Measurements from ENCODE around the gene TSPAN18.

The TSPAN18 gene

DNA sequence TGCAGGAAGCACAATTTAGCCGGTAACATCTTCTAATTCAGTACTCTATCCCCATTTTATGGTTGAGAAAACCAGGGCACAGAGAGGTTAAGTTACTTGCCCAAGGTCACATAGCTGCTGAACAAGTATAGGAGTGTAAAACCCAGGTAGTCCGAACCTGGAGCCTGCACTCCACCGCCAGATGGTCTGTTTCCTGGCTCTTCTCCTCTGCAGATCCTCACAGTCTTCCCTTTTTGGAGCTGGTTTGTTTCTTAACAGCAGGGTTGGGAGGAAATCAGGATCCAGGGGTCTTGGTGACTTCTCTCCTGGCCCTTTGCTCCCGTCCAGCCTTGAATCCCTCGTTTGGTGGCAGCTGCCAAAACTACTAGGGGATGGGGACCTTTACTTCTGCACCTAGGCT lies 12.0 kb downstream of the TSPAN18 start:
- Histone ChIP-seq H3K9me3 (ENCODE audit: control insufficient read depth, insufficient read depth, low read length) (no peaks in the 10 kb centered on the region), H3K9me2 (replicated peaks; ENCODE audit: control insufficient read depth, low read length) (no peaks in the 10 kb centered on the region), H3K27ac (ENCODE audit: low read depth, low read length) (no peak overlapping the region), H3K27me3 (ENCODE audit: control insufficient read depth, low read length) (peaks cover 20% of the 10 kb centered on the region), H4K20me1 (ENCODE audit: control insufficient read depth, insufficient read depth, low read depth, low read length) (no peaks in the 10 kb centered on the region), H3K79me2 (ENCODE audit: control insufficient read depth, low read length) (no peaks in the 10 kb centered on the region), H3F3A (ENCODE audit: control insufficient read depth, insufficient read depth) (no peaks in the 10 kb centered on the region), H3K4me3 (ENCODE audit: low read length) (no peak overlapping the region), H3K4me2 (ENCODE audit: low read length) (no peak overlapping the region), H3K36me3 (ENCODE audit: control insufficient read depth, low read length) (no peaks in the 10 kb centered on the region), H3K4me1 (ENCODE audit: control insufficient read depth, low read length) (no peaks in the 10 kb centered on the region)
- no peak for TF ChIP-seq EZH2phosphoT487 (IDR thresholded peaks at IDR 0.05; ENCODE audit: borderline replicate concordance, low read length)
- TF ChIP-seq, protein P1, sequence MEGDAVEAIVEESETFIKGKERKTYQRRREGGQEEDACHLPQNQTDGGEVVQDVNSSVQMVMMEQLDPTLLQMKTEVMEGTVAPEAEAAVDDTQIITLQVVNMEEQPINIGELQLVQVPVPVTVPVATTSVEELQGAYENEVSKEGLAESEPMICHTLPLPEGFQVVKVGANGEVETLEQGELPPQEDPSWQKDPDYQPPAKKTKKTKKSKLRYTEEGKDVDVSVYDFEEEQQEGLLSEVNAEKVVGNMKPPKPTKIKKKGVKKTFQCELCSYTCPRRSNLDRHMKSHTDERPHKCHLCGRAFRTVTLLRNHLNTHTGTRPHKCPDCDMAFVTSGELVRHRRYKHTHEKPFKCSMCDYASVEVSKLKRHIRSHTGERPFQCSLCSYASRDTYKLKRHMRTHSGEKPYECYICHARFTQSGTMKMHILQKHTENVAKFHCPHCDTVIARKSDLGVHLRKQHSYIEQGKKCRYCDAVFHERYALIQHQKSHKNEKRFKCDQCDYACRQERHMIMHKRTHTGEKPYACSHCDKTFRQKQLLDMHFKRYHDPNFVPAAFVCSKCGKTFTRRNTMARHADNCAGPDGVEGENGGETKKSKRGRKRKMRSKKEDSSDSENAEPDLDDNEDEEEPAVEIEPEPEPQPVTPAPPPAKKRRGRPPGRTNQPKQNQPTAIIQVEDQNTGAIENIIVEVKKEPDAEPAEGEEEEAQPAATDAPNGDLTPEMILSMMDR (IDR thresholded peaks at IDR 0.05; ENCODE audit: low read depth, low read length, poor library complexity, severe bottlenecking), result no peak

DNA sequence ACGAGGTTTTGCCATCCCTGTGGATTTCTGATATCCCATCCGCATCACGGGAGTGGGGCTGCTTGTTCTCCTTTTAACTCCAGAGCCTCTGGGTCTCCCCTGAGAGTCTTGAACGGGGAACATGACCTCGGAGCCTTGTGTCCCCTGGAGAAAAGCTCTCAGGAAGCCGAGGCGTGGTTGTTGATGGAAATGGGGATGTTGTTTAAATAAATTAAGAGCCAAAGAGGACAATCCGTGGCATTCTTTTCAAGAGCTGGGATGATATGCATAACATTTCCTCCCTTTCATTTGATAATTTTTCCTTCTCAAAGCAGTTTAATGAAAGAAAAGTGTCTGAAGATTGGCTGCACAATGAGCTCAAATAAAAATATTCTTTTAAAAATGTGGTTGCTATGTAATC lies 14.2 kb downstream of the TSPAN18 start:
- no peak overlapping the region for H3K4me2 ChIP-seq (ENCODE audit: low read length)
- H3K27me3 ChIP-seq (ENCODE audit: control insufficient read depth, low read length), result peaks cover 20% of the 10 kb centered on the region
- no peak overlapping the region for H3K27ac ChIP-seq (ENCODE audit: low read depth, low read length)
- no peaks in the 10 kb centered on the region for H3K4me1 ChIP-seq (ENCODE audit: control insufficient read depth, low read length)
- no peaks in the 10 kb centered on the region for H3F3A ChIP-seq (ENCODE audit: control insufficient read depth, insufficient read depth)
- H3K4me3 ChIP-seq (ENCODE audit: low read length), result no peak overlapping the region
- no peaks in the 10 kb centered on the region for H3K79me2 ChIP-seq (ENCODE audit: control insufficient read depth, low read length)
- H3K9me3 ChIP-seq (ENCODE audit: control insufficient read depth, insufficient read depth, low read length), result no peaks in the 10 kb centered on the region
- TF ChIP-seq, protein P1 (IDR thresholded peaks at IDR 0.05; ENCODE audit: low read depth, low read length, poor library complexity, severe bottlenecking), result no peak
- TF ChIP-seq EZH2phosphoT487 (IDR thresholded peaks at IDR 0.05; ENCODE audit: borderline replicate concordance, low read length), result no peak
- H4K20me1 ChIP-seq (ENCODE audit: control insufficient read depth, insufficient read depth, low read depth, low read length), result no peaks in the 10 kb centered on the region
- no peaks in the 10 kb centered on the region for H3K36me3 ChIP-seq (ENCODE audit: control insufficient read depth, low read length)
- H3K9me2 ChIP-seq (replicated peaks; ENCODE audit: control insufficient read depth, low read length), result no peaks in the 10 kb centered on the region

DNA sequence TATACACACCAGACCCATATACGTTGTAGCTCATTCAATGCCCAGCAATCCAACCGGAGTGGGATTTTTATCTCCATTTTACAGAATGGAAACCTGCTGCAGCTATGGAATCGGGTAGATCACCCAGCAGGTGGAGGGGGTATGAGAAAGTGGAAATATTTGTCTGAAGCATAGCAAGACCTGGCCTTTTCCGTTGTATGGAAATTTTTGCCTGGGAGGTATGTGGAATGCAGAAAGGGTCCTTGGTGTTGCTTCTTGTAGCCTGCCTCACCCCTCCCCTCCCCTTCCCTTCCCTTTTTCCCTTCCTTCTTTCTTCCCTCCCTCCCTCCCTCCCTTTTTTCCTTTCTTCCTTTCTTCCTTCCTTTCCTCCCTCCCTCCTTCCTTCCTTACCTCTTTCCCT lies 15.2 kb downstream of the TSPAN18 start:
- TF ChIP-seq, protein P1 (IDR thresholded peaks at IDR 0.05; ENCODE audit: low read depth, low read length, poor library complexity, severe bottlenecking), result no peak
- TF ChIP-seq EZH2phosphoT487 (IDR thresholded peaks at IDR 0.05; ENCODE audit: borderline replicate concordance, low read length), result no peak
- Histone ChIP-seq H3F3A (ENCODE audit: control insufficient read depth, insufficient read depth) (no peaks in the 10 kb centered on the region), H3K9me3 (ENCODE audit: control insufficient read depth, insufficient read depth, low read length) (no peaks in the 10 kb centered on the region), H3K36me3 (ENCODE audit: control insufficient read depth, low read length) (no peaks in the 10 kb centered on the region), H3K27ac (ENCODE audit: low read depth, low read length) (no peak overlapping the region), H3K4me2 (ENCODE audit: low read length) (no peak overlapping the region), H3K9me2 (replicated peaks; ENCODE audit: control insufficient read depth, low read length) (no peaks in the 10 kb centered on the region), H3K4me3 (ENCODE audit: low read length) (no peak overlapping the region), H3K27me3 (ENCODE audit: control insufficient read depth, low read length) (peaks cover 18% of the 10 kb centered on the region), H3K4me1 (ENCODE audit: control insufficient read depth, low read length) (no peaks in the 10 kb centered on the region), H4K20me1 (ENCODE audit: control insufficient read depth, insufficient read depth, low read depth, low read length) (no peaks in the 10 kb centered on the region), H3K79me2 (ENCODE audit: control insufficient read depth, low read length) (no peaks in the 10 kb centered on the region)

Measured in DOHH2 (cell line).